Tibial nerve (tissue), 4 donors: ENCODE results near the gene ASIC2.

ENCODE experiments used
- EP300 ChIP-seq, 2 donors: sonication (generic); formaldehyde crosslinking; IDR thresholded peaks; one replicate each; pipeline ENCODE4 v1.6.1; 2017; ENCODE audit warnings: antibody characterized with exemption in 2 of 2, mild to moderate bottlenecking in 1 of 2
- POLR2A ChIP-seq, 2 donors: fragments of 450-650 bp; IDR thresholded peaks; one replicate each; pipeline ENCODE4 v1.6.1; 2017; ENCODE audit warnings: antibody characterized with exemption in 2 of 2, mild to moderate bottlenecking in 2 of 2, moderate library complexity in 2 of 2
- TF ChIP-seq, protein P1 (sequence below), 5 experiments: fragments of 200-600 bp in 3 of 5; fragments of 450-650 bp in 2 of 5; sonication (generic) in 3 of 5; IDR thresholded peaks; one replicate each; pipeline ENCODE4 v1.5.1; 2016 to 2019; ENCODE audit warnings: antibody characterized with exemption in 5 of 5, mild to moderate bottlenecking in 3 of 5, moderate library complexity in 2 of 5

DNA sequence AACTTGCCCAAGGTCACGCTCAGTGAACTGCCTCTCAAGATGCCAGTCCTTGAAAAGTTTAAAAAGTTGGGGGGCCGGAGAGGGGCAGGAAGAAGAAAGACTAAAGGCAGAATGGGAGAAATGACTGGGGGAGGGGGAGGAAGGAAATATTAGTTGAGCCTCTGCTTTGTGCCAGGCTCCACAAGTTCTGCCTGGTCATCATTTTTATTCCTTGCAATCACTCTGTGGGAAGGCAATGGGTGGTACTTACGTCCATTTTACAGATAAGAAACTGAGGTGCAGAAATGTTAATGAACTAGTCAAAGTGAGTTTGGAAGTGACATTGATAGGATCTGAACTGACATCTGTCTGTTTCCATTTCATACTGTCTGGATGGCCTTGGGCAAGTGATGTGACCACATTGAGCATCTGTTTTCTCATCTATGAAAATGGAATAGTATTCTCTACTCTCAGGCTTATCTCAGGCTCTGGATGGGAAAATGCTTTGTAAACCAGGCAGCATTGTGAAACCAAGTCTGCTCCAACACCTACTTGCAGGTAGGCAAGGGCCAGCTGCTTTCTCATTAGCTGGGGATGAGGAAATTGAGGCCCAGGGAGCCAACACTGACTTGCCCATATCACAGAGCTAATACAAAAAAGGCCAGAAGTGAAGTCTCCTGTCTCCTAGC is 19.2 kb downstream of the ASIC2 start:
- TF ChIP-seq, protein P1, sequence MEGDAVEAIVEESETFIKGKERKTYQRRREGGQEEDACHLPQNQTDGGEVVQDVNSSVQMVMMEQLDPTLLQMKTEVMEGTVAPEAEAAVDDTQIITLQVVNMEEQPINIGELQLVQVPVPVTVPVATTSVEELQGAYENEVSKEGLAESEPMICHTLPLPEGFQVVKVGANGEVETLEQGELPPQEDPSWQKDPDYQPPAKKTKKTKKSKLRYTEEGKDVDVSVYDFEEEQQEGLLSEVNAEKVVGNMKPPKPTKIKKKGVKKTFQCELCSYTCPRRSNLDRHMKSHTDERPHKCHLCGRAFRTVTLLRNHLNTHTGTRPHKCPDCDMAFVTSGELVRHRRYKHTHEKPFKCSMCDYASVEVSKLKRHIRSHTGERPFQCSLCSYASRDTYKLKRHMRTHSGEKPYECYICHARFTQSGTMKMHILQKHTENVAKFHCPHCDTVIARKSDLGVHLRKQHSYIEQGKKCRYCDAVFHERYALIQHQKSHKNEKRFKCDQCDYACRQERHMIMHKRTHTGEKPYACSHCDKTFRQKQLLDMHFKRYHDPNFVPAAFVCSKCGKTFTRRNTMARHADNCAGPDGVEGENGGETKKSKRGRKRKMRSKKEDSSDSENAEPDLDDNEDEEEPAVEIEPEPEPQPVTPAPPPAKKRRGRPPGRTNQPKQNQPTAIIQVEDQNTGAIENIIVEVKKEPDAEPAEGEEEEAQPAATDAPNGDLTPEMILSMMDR (IDR thresholded peaks at IDR 0.05), result no peak
- TF ChIP-seq EP300 (IDR thresholded peaks at IDR 0.05) (no peak), POLR2A (IDR thresholded peaks at IDR 0.05) (no peak)
